Endothelial cell of hepatic sinusoid (primary cell): ENCODE results near the gene ZNF830.
"Not testable (repeated sequence)": the region's sequence is repeated elsewhere in the genome, so short reads cannot be mapped to it uniquely, and the experiment has no call there.

Experiments
- in situ Hi-C: cut with HindIII; loops from 2 replicates; pipeline ENCODE4 v1.10.0; 2017; ENCODE audit warnings: low sequenced_read_pairs

The ZNF830 gene

DNA sequence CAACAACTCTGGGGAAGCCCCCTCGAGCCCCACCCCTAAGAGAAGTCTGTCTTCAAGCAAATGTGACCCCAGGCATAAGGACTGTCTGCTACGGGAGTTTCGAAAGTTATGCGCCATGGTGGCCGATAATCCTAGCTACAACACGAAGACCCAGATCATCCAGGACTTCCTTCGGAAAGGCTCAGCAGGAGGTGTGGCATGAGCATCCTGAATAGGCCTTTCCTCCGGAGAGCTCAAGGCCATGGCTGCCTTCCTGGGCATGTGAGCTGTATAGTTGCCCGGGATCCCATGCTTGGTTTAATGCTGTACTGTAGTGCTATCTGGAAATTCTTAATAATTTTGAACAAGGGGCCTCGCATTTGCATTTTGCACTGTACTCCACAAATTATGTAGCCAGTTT, 28.1 kb downstream of the ZNF830 start:
- in situ Hi-C loops = loop anchor here (5.0 kb wide), 1 partner anchor 53 kb away; no protein-coding TSS in a partner anchor

DNA sequence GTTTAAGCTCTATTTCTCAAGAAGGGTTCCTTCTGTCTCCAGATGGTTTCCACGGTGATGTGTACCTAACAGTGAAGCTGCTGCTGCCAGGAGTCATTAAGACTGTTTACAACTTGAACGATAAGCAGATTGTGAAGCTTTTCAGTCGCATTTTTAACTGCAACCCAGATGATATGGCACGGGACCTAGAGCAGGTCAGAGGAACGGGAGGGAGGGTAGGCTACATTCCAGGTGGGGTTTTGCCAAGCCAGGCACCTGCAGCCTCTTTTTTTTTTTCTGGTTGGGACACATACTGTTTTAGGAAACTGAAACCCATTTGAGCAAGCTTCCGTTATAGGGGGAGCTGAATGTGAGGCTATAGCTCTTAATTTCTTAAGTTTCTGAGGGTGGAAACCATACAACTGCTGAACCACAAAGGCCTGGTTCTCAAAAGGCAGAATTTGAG, 29.6 kb downstream of the ZNF830 start:
- in situ Hi-C loops = no loop called here

DNA sequence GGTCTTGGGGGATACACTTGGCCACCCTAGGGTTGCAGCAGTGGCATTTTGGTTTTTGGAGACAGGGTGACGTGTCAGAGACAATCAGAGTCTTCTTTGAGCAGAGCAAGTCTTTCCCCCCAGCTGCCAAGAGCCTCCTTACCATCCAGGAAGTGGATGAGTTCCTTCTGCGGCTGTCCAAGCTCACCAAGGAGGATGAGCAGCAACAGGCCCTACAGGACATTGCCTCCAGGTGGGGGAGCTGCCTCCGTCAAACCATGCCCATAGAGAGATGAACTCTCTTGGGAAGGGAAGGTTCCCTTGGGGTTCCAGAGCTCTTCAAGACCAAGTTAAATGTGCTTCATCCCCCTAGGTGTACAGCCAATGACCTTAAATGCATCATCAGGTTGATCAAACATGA, 30.3 kb downstream of the ZNF830 start:
- in situ Hi-C loops = no loop called here

DNA sequence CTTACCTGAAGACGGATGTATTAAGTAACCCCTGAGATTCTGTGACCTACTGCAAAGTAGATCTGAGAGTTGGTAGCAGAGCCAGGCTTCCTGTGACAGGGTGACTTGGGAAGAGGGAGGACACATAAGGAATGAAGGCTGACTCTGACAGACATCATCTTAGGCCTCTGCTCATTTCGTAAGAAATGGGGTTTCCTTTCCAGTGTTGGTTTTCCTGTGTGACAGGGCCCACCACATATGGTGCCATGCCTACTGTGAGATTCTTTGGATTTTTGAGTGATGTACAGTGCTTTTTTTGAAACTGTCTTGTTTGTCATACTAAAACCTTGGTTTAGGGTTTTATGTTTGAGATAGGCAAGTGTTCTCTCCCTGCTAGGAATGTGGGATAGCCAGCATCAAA, 31.7 kb downstream of the ZNF830 start:
- in situ Hi-C loops = no loop called here

DNA sequence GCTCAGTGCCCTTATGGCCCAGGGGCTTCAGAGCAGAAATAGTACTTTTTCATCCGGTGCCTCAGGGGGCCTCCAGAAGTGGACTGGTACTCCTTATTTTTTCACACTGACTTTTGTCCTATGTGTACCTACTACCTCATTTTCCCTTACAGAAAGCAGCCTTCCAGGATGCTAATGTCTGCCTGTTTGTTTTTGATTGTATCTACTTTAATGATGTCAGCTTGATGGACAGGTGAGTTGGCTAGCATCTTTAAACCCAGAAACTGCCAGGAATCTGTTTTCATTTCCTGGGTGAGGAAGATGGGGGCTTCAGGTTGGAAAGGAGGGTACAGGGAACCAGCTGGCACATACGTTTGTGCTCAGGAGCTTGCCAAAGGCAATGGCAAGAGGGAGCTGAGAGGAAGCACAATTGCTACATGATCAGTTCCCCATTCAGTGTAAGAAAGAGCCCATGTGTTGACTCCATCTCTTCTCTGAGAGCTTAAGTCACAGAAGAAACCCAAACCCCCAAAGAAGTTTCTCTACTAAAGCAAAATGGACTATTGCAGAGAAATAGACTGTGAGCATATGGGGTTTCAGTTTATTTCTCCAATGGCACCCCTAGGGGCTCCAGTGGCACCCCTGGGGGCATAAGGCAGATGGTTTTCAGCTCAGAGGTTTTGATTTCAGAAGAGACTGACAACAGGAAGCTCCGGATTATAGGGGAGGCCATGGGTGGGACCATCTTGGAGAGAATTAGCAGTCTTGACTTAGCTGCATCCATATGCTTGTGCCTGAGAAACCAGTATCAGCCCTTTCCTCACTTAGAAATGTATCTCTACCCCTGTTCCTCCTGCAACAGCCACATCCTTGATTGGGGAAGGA, 35.3 kb downstream of the ZNF830 start:
- in situ Hi-C loops = no loop called here

DNA sequence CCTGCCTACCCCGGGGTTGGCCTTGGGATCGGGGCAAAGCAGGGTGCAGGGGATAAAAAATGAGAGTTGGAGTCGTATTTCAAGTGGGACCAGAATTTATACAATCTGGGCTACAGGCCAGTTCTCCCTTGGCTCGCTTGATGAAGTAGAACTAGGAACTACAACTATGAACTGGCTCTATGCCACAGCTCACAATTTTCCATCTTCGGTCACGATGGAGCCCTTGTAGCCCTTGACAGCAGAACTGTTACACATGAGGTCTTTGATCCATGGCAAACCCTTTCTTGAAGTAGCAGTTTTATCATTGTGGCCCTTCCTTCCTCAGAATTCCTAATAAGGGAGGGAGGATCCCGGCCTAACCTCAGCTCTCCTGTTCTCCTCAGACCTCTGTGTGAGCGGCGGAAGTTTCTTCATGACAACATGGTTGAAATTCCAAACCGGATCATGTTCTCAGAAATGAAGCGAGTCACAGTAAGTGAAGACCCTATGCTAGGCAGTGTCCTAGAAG, 36.1 kb downstream of the ZNF830 start:
- in situ Hi-C loops = no loop called here

DNA sequence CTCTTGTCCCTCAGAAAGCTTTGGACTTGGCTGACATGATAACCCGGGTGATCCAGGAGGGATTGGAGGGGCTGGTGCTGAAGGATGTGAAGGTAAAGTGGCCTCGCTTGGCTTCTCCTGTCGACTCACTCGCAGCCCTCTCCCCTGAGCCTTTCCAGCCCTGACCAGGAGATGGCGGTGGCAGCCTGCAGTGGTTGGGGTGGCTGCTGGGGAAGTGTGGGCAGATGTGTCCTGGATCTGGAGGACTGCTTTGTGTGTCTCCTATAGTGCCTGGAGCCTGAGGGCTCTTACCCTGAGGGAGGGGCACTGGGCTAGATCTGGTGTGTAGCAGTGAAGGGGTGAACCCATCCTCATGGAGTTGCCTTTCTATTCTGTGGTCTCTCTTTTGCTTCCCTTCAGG, 36.9 kb downstream of the ZNF830 start:
- in situ Hi-C loops = no loop called here

DNA sequence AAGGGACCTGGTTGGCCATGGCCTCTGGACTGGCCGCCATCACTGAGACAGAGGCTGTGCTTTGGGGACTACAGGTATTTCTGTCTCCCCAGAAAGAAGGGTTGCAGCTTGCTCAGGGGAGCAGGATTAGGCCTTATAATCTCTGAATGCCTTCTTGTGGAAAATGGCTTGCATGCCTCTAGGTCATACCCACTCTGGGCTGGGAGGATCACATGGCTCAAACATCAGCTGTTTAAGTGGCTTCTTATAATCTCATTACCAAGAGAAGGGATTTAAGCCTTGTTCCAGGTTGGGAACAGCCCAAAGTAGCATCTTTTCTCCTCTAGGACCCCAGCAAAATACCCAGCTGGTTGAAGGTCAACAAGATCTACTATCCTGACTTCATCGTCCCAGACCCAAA, 38.1 kb downstream of the ZNF830 start:
- in situ Hi-C loops = no loop called here

DNA sequence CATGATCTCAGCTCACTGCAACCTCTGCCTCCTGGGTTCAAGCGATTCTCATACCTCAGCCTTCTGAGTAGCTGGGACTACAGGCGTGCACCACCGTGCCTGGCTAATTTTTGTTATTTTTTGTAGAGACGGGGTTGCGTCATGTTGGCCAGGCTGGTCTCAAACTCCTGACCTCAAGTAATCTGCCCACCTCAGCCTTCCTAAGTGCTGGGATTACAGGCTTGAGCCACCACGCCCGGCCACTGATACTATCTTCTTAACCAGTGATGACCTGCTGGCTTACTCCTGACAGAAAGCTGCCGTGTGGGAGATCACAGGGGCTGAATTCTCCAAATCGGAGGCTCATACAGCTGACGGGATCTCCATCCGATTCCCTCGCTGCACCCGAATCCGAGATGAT, 39.6 kb downstream of the ZNF830 start:
- in situ Hi-C loops = not testable (repeated sequence)

DNA sequence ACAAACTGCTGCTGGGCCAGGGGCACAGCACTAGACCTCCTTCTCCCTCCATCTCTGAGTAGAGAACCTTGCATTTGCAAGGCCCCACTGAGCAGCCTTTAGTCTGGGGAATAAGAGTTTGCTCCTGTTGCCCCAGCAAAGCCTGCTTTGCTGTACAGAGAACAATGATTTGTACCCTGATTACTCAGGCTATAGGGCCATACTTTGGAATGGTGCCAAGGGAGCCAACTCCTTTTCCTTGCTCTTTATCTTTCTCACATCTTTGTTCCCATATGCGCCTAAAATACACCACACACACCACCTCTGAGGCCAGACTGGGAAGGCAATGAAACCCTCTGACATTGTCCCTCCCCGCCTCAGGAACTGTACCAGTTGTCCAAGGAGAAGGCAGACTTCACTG, 40.2 kb downstream of the ZNF830 start:
- in situ Hi-C loops = no loop called here

DNA sequence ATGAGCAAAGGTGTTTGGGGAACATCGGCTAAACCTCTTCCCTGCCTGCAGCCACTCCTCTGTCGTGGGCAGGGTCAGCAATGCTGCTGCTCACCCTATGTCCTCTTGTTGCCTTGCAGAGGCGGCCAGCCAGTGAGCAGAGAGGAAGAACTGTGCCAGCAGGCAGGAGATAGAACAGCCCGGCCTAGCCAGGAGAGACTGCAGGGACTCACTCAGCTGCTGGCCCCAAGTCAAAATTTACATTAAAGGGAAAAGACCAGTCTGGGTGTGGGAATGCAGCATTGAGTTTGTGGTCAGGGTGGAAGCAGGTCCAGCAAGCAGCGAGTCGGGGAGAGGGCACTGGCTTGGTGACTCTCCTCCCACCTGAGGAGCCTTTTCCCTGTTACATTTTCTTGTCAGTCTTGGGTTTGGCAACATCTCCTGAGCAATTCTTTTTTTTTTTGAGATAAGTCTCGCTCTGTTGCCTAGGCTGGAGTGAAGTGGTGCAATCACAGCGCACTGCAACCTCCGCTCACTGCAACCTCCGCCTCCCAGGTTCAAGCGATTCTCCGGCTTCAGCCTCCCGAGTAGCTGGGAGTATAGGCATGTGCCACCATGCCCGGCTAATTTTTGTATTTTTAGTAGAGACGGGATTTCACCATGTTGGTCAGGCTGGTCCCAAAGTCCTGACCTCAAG, 41.7 kb downstream of the ZNF830 start:
- in situ Hi-C loops = no loop called here

DNA sequence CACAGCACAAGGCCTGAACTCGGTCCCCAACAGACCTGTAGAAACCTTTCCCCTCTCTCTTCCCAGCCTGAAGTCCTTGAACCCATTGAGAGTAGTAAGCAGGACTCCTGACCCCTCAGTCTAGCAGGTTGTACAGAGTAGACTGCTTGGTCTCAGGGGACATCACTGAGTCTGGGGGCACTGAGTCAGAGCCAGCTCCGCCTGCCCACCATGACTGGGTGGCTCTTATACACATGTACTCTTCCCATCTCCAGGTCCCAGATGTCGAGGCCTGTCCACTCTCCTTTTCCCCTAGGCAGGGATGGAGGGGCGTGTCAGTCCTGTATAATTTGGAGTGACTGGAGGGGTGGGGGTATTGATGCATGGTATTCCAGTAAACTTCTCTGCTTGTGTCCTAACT, 42.4 kb downstream of the ZNF830 start:
- in situ Hi-C loops = no loop called here

DNA sequence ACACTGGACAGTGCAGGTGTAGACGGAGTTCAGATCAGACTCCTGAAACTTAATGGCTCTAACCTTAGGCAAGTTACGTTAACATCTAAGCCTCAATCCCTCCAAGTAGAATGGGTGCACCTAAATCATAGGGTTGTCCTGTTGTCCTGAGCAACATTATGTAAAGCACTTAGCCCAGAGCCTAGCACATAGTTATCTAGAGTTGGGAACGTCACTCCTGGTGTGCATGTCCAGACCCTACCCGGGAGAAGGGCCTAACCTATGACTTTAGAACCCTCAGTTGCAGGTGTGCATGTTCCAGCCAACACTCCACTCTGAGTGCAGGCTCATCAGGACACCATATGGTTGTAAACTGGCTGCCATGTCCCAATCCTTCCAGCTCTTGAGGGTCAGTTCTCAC, 45.0 kb downstream of the ZNF830 start:
- in situ Hi-C loops = no loop called here

DNA sequence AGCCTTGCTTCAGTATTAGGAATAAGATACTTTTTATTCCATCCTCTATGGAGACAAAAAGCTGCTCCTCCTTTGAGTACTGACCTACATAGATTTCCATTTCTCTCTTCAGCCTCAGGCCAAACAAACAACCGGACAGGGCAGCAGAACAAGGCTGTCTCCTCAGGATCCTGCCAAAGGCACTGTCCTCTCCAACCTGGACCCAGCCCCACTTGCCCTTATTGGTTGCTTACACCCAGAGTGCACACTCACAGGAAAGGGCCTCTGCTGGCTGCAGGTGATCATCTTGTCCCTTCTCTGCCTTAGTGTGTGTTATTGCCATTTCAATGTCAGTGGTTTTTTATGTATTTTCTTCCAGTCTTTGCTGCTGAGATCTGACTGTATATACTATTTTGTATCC, 45.6 kb downstream of the ZNF830 start:
- in situ Hi-C loops = no loop called here

DNA sequence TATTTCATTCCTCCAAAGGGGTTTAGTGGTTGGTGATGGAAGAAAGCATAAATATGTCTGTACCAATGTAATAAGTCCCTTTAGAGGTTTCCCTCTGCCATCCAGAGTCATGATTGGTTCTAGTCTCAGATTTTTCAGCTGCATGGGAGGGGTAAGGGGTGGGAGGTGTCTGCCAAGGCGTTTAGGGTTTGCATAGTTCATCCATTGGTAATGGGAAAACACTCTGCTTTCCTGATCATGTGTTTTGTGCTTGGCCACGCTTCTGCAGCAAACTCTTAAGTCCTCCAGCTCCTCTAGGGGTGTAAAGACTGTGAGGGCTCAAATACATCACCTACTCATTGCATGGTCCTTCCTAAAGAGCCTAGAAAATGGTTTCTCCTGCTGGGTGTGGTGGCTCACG, 48.8 kb downstream of the ZNF830 start:
- in situ Hi-C loops = no loop called here

DNA sequence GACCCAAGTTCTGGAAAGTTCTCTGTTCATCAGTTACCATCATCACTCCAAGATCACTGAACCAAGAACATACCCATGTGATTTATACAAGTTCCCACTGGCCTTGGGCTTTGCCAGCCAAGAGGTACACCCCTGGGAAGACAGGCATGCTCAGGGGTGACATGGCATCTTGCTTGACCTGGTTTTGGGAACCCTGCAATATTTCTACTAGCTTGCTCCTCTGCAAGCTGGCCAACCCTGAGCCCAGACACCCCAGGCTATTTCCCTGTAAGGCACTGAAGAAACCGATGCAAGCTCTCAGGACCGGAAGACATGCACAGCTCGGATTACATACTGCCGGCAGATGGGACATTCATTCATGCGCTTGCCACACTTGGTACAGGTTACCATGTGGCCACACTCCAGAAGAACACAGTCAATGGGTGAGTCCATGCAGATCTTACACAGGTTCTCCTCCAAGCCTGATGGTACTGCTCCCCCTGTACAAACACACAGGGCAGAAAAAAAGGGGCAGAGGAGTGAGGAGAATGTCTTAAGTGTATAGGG, 50.4 kb downstream of the ZNF830 start:
- in situ Hi-C loops = no loop called here
